Measurements from ENCODE around the gene ARFGAP3.

DNA sequence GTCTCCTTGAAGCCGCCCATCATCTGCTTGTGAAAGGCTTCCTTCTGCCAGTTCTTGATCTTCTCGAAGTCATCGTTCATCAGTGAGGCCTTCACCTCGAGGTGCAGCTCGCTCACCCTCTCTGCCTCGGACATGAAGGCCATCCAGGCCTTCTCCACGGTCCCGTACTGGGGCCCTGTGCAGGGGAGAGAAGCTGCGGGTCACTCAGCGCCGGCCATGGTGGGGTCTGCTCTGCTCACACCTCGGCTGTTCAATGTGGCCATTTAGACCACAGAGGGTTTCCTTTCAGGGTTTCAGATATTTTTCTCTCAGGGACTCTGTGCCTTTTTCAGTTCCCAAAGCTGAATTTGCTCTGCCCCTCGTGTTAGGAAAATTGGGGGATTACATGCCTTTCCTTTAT, 33.9 kb upstream of the ARFGAP3 start:
- TF ChIP-seq, protein P1, sequence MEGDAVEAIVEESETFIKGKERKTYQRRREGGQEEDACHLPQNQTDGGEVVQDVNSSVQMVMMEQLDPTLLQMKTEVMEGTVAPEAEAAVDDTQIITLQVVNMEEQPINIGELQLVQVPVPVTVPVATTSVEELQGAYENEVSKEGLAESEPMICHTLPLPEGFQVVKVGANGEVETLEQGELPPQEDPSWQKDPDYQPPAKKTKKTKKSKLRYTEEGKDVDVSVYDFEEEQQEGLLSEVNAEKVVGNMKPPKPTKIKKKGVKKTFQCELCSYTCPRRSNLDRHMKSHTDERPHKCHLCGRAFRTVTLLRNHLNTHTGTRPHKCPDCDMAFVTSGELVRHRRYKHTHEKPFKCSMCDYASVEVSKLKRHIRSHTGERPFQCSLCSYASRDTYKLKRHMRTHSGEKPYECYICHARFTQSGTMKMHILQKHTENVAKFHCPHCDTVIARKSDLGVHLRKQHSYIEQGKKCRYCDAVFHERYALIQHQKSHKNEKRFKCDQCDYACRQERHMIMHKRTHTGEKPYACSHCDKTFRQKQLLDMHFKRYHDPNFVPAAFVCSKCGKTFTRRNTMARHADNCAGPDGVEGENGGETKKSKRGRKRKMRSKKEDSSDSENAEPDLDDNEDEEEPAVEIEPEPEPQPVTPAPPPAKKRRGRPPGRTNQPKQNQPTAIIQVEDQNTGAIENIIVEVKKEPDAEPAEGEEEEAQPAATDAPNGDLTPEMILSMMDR (IDR thresholded peaks at IDR 0.05; ENCODE audit: low read depth, low read length, poor library complexity, severe bottlenecking), result no peak
- no peak for TF ChIP-seq EZH2phosphoT487 (IDR thresholded peaks at IDR 0.05; ENCODE audit: borderline replicate concordance, low read length)
